ENCODE measurements around the gene RPP40. TPM values are rescaled to one million over a fixed set of nuclear protein-coding genes. Genes with fewer than 3 reads are reported as not detected.

Gene RPP40
- total RNA-seq, 3 donors from 2014 or later, result 5.9 to 9.2 (median 7.5) TPM

DNA sequence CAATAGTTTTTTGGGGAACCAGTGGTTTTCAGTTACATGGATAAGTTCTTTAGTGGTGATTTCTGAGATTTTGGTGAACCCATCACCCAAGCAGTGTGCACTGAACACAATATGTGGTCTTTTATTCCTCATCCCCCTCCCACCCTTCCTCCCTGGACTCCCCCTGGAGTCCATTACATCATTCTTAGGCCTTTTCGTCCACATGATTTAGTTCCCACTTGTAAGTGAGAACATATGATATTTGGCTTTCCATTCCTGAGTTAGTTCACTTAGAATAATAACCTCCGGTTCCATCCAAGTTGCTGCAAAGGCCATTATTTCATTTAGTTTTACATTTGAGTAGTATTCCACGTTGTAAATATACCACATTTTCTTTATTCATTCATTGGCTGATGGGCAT, 28.3 kb downstream of the RPP40 start:
- Histone ChIP-seq H3K27ac (no peak overlapping the region), H3K9me3 (peaks cover 0 to 10% of the 10 kb centered on the region in 2 donors)

GRCh38 chr6:4974962-4975361, 28.9 kb downstream of the RPP40 start:
- no peak overlapping the region for H3K27ac ChIP-seq
- intact Hi-C loops (cut with DNase I; ENCODE audit: low total_unique reads), result no loop called here

More for the DNA sequence above, 28.3 kb downstream of the RPP40 start:
- H3K4me1 ChIP-seq, result peaks cover 0 to 7% of the 10 kb centered on the region in 2 donors
- no peaks in the 10 kb centered on the region for H3K36me3 ChIP-seq
- intact Hi-C loops (cut with DNase I; ENCODE audit: low total_unique reads), result no loop called here
- DNase-seq (ENCODE audit: low spot score in 2 of 2), result no peak
- H3K4me3 ChIP-seq, result no peak overlapping the region
- no peaks in the 10 kb centered on the region for H3K27me3 ChIP-seq
- TF ChIP-seq POLR2AphosphoS5 (IDR thresholded peaks at IDR 0.05) (no peak), CTCF (IDR thresholded peaks at IDR 0.05) (no peak), POLR2A (IDR thresholded peaks at IDR 0.05) (no peak)

DNA sequence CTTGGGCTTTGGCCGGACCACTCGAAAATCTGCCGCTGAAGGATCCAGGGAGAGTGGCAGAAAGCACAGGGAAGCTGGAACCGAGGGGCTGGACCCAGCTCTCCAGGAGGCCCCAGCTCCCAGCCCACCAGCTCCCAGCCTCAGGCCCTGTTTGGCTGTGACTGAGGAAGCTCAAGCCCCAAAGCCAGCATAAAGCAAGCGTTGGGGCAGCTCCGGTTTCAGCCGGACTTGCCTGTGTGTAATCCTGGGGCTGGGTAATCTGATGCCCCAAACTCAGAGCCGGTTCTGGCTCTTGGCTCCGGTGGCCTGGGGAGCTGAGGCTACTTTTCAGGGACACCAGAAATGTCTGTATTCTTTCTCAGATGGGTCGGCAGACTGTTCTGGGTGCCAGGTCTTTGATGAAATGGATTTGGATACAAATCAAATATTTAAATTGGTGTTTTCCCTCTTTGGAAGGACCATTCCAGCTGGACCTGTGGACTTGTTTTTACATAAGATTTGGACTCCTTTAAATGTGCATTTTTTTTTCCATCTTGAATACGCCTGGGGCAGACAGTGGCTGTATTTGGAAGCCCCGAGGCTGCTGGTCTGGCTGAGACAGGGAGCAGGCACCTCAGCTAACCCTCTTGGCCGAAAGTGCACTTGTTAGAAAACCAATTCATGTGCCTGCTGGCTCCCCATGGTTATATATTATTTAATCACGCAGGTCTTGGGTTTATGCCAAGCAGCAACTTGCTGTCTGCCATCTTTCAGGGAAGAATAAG, 29.7 kb downstream of the RPP40 start:
- peak overlapping the region in 1 of 3 donors; percentile 22 for H3K4me3 ChIP-seq
- H3K27ac ChIP-seq, result peak overlapping the region; percentile 14 to 82
- DNase-seq (ENCODE audit: low spot score in 2 of 2), result peak in 1 of 2 donors; percentile 25
- H3K9me3 ChIP-seq, result peaks cover 0 to 3% of the 10 kb centered on the region in 2 donors
- peaks cover 0 to 7% of the 10 kb centered on the region in 2 donors for H3K4me1 ChIP-seq
- no peak for TF ChIP-seq CTCF (IDR thresholded peaks at IDR 0.05)
- no peak for TF ChIP-seq POLR2A (IDR thresholded peaks at IDR 0.05)
- no peak for TF ChIP-seq POLR2AphosphoS5 (IDR thresholded peaks at IDR 0.05)
- intact Hi-C loops (cut with DNase I; ENCODE audit: low total_unique reads), result no loop called here
- H3K27me3 ChIP-seq, result no peaks in the 10 kb centered on the region
- H3K36me3 ChIP-seq, result no peaks in the 10 kb centered on the region

More at GRCh38 chr6:4974962-4975361, 28.9 kb downstream of the RPP40 start:
- Histone ChIP-seq H3K36me3 (no peaks in the 10 kb centered on the region), H3K4me3 (no peak overlapping the region), H3K4me1 (peaks cover 0 to 7% of the 10 kb centered on the region in 2 donors), H3K27me3 (no peaks in the 10 kb centered on the region), H3K9me3 (peaks cover 0 to 10% of the 10 kb centered on the region in 2 donors)
- TF ChIP-seq POLR2A (IDR thresholded peaks at IDR 0.05), result no peak
- TF ChIP-seq POLR2AphosphoS5 (IDR thresholded peaks at IDR 0.05), result no peak
- TF ChIP-seq CTCF (IDR thresholded peaks at IDR 0.05), result no peak
- DNase-seq (ENCODE audit: low spot score in 2 of 2), result no peak

GRCh38 chr6:4973415-4973814, 30.4 kb downstream of the RPP40 start:
- Histone ChIP-seq H3K36me3 (no peaks in the 10 kb centered on the region), H3K27ac (peak overlapping the region; percentile 6 to 82), H3K27me3 (no peaks in the 10 kb centered on the region), H3K4me1 (peaks cover 0 to 7% of the 10 kb centered on the region in 2 donors), H3K9me3 (no peaks in the 10 kb centered on the region), H3K4me3 (no peak overlapping the region)
- no peak for TF ChIP-seq POLR2AphosphoS5 (IDR thresholded peaks at IDR 0.05)
- no peak for TF ChIP-seq POLR2A (IDR thresholded peaks at IDR 0.05)
- TF ChIP-seq CTCF (IDR thresholded peaks at IDR 0.05), result no peak
- DNase-seq (ENCODE audit: low spot score in 2 of 2), result no peak
- intact Hi-C loops (cut with DNase I; ENCODE audit: low total_unique reads), result no loop called here

- H3K27ac ChIP-seq, result no peak overlapping the region
- TF ChIP-seq CTCF (IDR thresholded peaks at IDR 0.05), result no peak
- TF ChIP-seq POLR2A (IDR thresholded peaks at IDR 0.05), result no peak
- no peak for TF ChIP-seq POLR2AphosphoS5 (IDR thresholded peaks at IDR 0.05)
- no peaks in the 10 kb centered on the region for H3K27me3 ChIP-seq
- H3K36me3 ChIP-seq, result no peaks in the 10 kb centered on the region
- H3K4me3 ChIP-seq, result no peak overlapping the region
- no peaks in the 10 kb centered on the region for H3K9me3 ChIP-seq
- intact Hi-C loops (cut with DNase I; ENCODE audit: low total_unique reads), result no loop called here
- DNase-seq (ENCODE audit: low spot score in 2 of 2), result no peak
- H3K4me1 ChIP-seq, result peaks cover 0 to 7% of the 10 kb centered on the region in 2 donors
These were observed 31.4 kb downstream of the RPP40 start for GRCh38 chr6:4972438-4972837.

Measured in breast epithelium (tissue), 4 donors.